ENCODE measurements around the gene GSTO2.
A peak's percentile ranks its signal among the peaks of the same experiment; 100 is the strongest.

The GSTO2 gene

GRCh38 chr10:104316321-104317099 lies 47.5 kb downstream of the GSTO2 start:
- Histone ChIP-seq H3K4me1 (ENCODE audit: control insufficient read depth in 1 of 2, insufficient read depth in 2 of 2, low read length in 2 of 2) (peaks cover 7 to 8% of the 10 kb centered on the region in 2 donors), H3K9ac (ENCODE audit: low read depth in 1 of 2, low read length in 2 of 2) (no peak overlapping the region), H3K36me3 (ENCODE audit: control insufficient read depth in 1 of 2, insufficient read depth in 2 of 2, low read length in 2 of 2) (peaks cover 15 to 32% of the 10 kb centered on the region in 2 donors), H3K27ac (ENCODE audit: low read depth, low read length) (no peak overlapping the region), H3K9me3 (ENCODE audit: control insufficient read depth in 1 of 2, low read length in 2 of 2) (no peaks in the 10 kb centered on the region), H3K4me3 (ENCODE audit: low read depth in 1 of 2, low read length in 2 of 2) (no peak overlapping the region), H3K27me3 (ENCODE audit: control insufficient read depth in 1 of 2, insufficient read depth in 2 of 2, low read length in 2 of 2) (no peaks in the 10 kb centered on the region)

- Histone ChIP-seq H3K27ac (ENCODE audit: low read depth, low read length) (no peak overlapping the region), H3K9me3 (ENCODE audit: control insufficient read depth in 1 of 2, low read length in 2 of 2) (no peaks in the 10 kb centered on the region), H3K4me1 (ENCODE audit: control insufficient read depth in 1 of 2, insufficient read depth in 2 of 2, low read length in 2 of 2) (peaks cover 14 to 16% of the 10 kb centered on the region in 2 donors), H3K36me3 (ENCODE audit: control insufficient read depth in 1 of 2, insufficient read depth in 2 of 2, low read length in 2 of 2) (peaks cover 15 to 32% of the 10 kb centered on the region in 2 donors), H3K4me3 (ENCODE audit: low read depth in 1 of 2, low read length in 2 of 2) (no peak overlapping the region), H3K27me3 (ENCODE audit: control insufficient read depth in 1 of 2, insufficient read depth in 2 of 2, low read length in 2 of 2) (no peaks in the 10 kb centered on the region), H3K9ac (ENCODE audit: low read depth in 1 of 2, low read length in 2 of 2) (no peak overlapping the region)
Observed at GRCh38 chr10:104317269-104317710, 48.3 kb downstream of the GSTO2 start.

- no peak overlapping the region for H3K9ac ChIP-seq (ENCODE audit: low read depth in 1 of 2, low read length in 2 of 2)
- H3K9me3 ChIP-seq (ENCODE audit: control insufficient read depth in 1 of 2, low read length in 2 of 2), result no peaks in the 10 kb centered on the region
- no peaks in the 10 kb centered on the region for H3K27me3 ChIP-seq (ENCODE audit: control insufficient read depth in 1 of 2, insufficient read depth in 2 of 2, low read length in 2 of 2)
- peaks cover 15 to 30% of the 10 kb centered on the region in 2 donors for H3K36me3 ChIP-seq (ENCODE audit: control insufficient read depth in 1 of 2, insufficient read depth in 2 of 2, low read length in 2 of 2)
- H3K4me1 ChIP-seq (ENCODE audit: control insufficient read depth in 1 of 2, insufficient read depth in 2 of 2, low read length in 2 of 2), result peaks cover 20 to 21% of the 10 kb centered on the region in 2 donors
- H3K27ac ChIP-seq (ENCODE audit: low read depth, low read length), result no peak overlapping the region
- H3K4me3 ChIP-seq (ENCODE audit: low read depth in 1 of 2, low read length in 2 of 2), result no peak overlapping the region
Observed at GRCh38 chr10:104317726-104318299, 48.8 kb downstream of the GSTO2 start.

GRCh38 chr10:104318326-104318725 lies 49.3 kb downstream of the GSTO2 start:
- no peaks in the 10 kb centered on the region for H3K27me3 ChIP-seq (ENCODE audit: control insufficient read depth in 1 of 2, insufficient read depth in 2 of 2, low read length in 2 of 2)
- no peak overlapping the region for H3K9ac ChIP-seq (ENCODE audit: low read depth in 1 of 2, low read length in 2 of 2)
- no peaks in the 10 kb centered on the region for H3K9me3 ChIP-seq (ENCODE audit: control insufficient read depth in 1 of 2, low read length in 2 of 2)
- peaks cover 15 to 25% of the 10 kb centered on the region in 2 donors for H3K36me3 ChIP-seq (ENCODE audit: control insufficient read depth in 1 of 2, insufficient read depth in 2 of 2, low read length in 2 of 2)
- H3K4me1 ChIP-seq (ENCODE audit: control insufficient read depth in 1 of 2, insufficient read depth in 2 of 2, low read length in 2 of 2), result peaks cover 25% of the 10 kb centered on the region in 2 donors
- no peak overlapping the region for H3K4me3 ChIP-seq (ENCODE audit: low read depth in 1 of 2, low read length in 2 of 2)
- no peak overlapping the region for H3K27ac ChIP-seq (ENCODE audit: low read depth, low read length)

- Histone ChIP-seq H3K27me3 (ENCODE audit: control insufficient read depth in 1 of 2, insufficient read depth in 2 of 2, low read length in 2 of 2) (no peaks in the 10 kb centered on the region), H3K9me3 (ENCODE audit: control insufficient read depth in 1 of 2, low read length in 2 of 2) (no peaks in the 10 kb centered on the region), H3K27ac (ENCODE audit: low read depth, low read length) (no peak overlapping the region), H3K9ac (ENCODE audit: low read depth in 1 of 2, low read length in 2 of 2) (no peak overlapping the region), H3K4me3 (ENCODE audit: low read depth in 1 of 2, low read length in 2 of 2) (no peak overlapping the region), H3K36me3 (ENCODE audit: control insufficient read depth in 1 of 2, insufficient read depth in 2 of 2, low read length in 2 of 2) (peaks cover 11 to 18% of the 10 kb centered on the region in 2 donors), H3K4me1 (ENCODE audit: control insufficient read depth in 1 of 2, insufficient read depth in 2 of 2, low read length in 2 of 2) (peaks cover 32 to 33% of the 10 kb centered on the region in 2 donors)
Observed at GRCh38 chr10:104318810-104319741, 50.1 kb downstream of the GSTO2 start.

GRCh38 chr10:104321226-104321625 lies 52.2 kb downstream of the GSTO2 start:
- Histone ChIP-seq H3K9ac (ENCODE audit: low read depth in 1 of 2, low read length in 2 of 2) (no peak overlapping the region), H3K27me3 (ENCODE audit: control insufficient read depth in 1 of 2, insufficient read depth in 2 of 2, low read length in 2 of 2) (no peaks in the 10 kb centered on the region), H3K9me3 (ENCODE audit: control insufficient read depth in 1 of 2, low read length in 2 of 2) (no peaks in the 10 kb centered on the region), H3K36me3 (ENCODE audit: control insufficient read depth in 1 of 2, insufficient read depth in 2 of 2, low read length in 2 of 2) (no peaks in the 10 kb centered on the region), H3K27ac (ENCODE audit: low read depth, low read length) (no peak overlapping the region), H3K4me3 (ENCODE audit: low read depth in 1 of 2, low read length in 2 of 2) (no peak overlapping the region), H3K4me1 (ENCODE audit: control insufficient read depth in 1 of 2, insufficient read depth in 2 of 2, low read length in 2 of 2) (peaks cover 49% of the 10 kb centered on the region in 2 donors)

- H3K9me3 ChIP-seq (ENCODE audit: control insufficient read depth in 1 of 2, low read length in 2 of 2), result no peaks in the 10 kb centered on the region
- H3K27ac ChIP-seq (ENCODE audit: low read depth, low read length), result no peak overlapping the region
- H3K4me1 ChIP-seq (ENCODE audit: control insufficient read depth in 1 of 2, insufficient read depth in 2 of 2, low read length in 2 of 2), result peaks cover 55 to 56% of the 10 kb centered on the region in 2 donors
- peak overlapping the region in 1 of 2 donors; percentile 40 for H3K4me3 ChIP-seq (ENCODE audit: low read depth in 1 of 2, low read length in 2 of 2)
- no peaks in the 10 kb centered on the region for H3K27me3 ChIP-seq (ENCODE audit: control insufficient read depth in 1 of 2, insufficient read depth in 2 of 2, low read length in 2 of 2)
- H3K9ac ChIP-seq (ENCODE audit: low read depth in 1 of 2, low read length in 2 of 2), result no peak overlapping the region
- no peaks in the 10 kb centered on the region for H3K36me3 ChIP-seq (ENCODE audit: control insufficient read depth in 1 of 2, insufficient read depth in 2 of 2, low read length in 2 of 2)
Observed at GRCh38 chr10:104321725-104322415, 52.9 kb downstream of the GSTO2 start.

- Histone ChIP-seq H3K27ac (ENCODE audit: low read depth, low read length) (no peak overlapping the region), H3K4me1 (ENCODE audit: control insufficient read depth in 1 of 2, insufficient read depth in 2 of 2, low read length in 2 of 2) (peaks cover 57 to 58% of the 10 kb centered on the region in 2 donors), H3K9me3 (ENCODE audit: control insufficient read depth in 1 of 2, low read length in 2 of 2) (no peaks in the 10 kb centered on the region), H3K4me3 (ENCODE audit: low read depth in 1 of 2, low read length in 2 of 2) (no peak overlapping the region), H3K9ac (ENCODE audit: low read depth in 1 of 2, low read length in 2 of 2) (no peak overlapping the region), H3K36me3 (ENCODE audit: control insufficient read depth in 1 of 2, insufficient read depth in 2 of 2, low read length in 2 of 2) (no peaks in the 10 kb centered on the region), H3K27me3 (ENCODE audit: control insufficient read depth in 1 of 2, insufficient read depth in 2 of 2, low read length in 2 of 2) (no peaks in the 10 kb centered on the region)
Observed at GRCh38 chr10:104322416-104322782, 53.4 kb downstream of the GSTO2 start.

GRCh38 chr10:104323085-104323484 lies 54.1 kb downstream of the GSTO2 start:
- no peaks in the 10 kb centered on the region for H3K36me3 ChIP-seq (ENCODE audit: control insufficient read depth in 1 of 2, insufficient read depth in 2 of 2, low read length in 2 of 2)
- H3K4me3 ChIP-seq (ENCODE audit: low read depth in 1 of 2, low read length in 2 of 2), result no peak overlapping the region
- H3K9ac ChIP-seq (ENCODE audit: low read depth in 1 of 2, low read length in 2 of 2), result no peak overlapping the region
- H3K27ac ChIP-seq (ENCODE audit: low read depth, low read length), result no peak overlapping the region
- no peaks in the 10 kb centered on the region for H3K27me3 ChIP-seq (ENCODE audit: control insufficient read depth in 1 of 2, insufficient read depth in 2 of 2, low read length in 2 of 2)
- H3K4me1 ChIP-seq (ENCODE audit: control insufficient read depth in 1 of 2, insufficient read depth in 2 of 2, low read length in 2 of 2), result peaks cover 61 to 65% of the 10 kb centered on the region in 2 donors
- no peaks in the 10 kb centered on the region for H3K9me3 ChIP-seq (ENCODE audit: control insufficient read depth in 1 of 2, low read length in 2 of 2)

Measured in duodenal mucosa (tissue), 2 donors.